WTC11 (cell line): ENCODE data around the gene MACROD2.

Source experiments
- E2F5 ChIP-seq: sonication (generic); formaldehyde crosslinking; IDR thresholded peaks from 2 replicates; pipeline ENCODE4 v1.8.1; 2022; ENCODE audit warnings: mild to moderate bottlenecking, moderate library complexity, missing genetic modification reagents
- FOXK1 ChIP-seq: sonication (generic); formaldehyde crosslinking; IDR thresholded peaks from 2 replicates; pipeline ENCODE4 v1.8.0; 2022; ENCODE audit warnings: mild to moderate bottlenecking, moderate library complexity, missing genetic modification reagents
- KAT7 ChIP-seq: sonication (generic); formaldehyde crosslinking; IDR thresholded peaks from 2 replicates; pipeline ENCODE4 v1.8.1; 2023; ENCODE audit warnings: missing genetic modification reagents, mild to moderate bottlenecking, borderline replicate concordance
- MXD4 ChIP-seq: fragments of 250-450 bp; sonication (Bioruptor Pico); IDR thresholded peaks from 2 replicates; pipeline ENCODE4 v1.8.0; 2021; ENCODE audit warnings: mild to moderate bottlenecking, moderate library complexity, borderline replicate concordance
- STAT6 ChIP-seq: sonication (generic); formaldehyde crosslinking; conservative IDR thresholded peaks from 2 replicates; pipeline ENCODE4 v1.8.1; 2023; ENCODE audit warnings: mild to moderate bottlenecking, low read depth, missing genetic modification reagents, moderate library complexity
- TCF7 ChIP-seq: sonication (generic); formaldehyde crosslinking; IDR thresholded peaks from 2 replicates; pipeline ENCODE4 v1.8.0; 2022; ENCODE audit warnings: mild to moderate bottlenecking, low read depth, missing genetic modification reagents, moderate library complexity
- TF ChIP-seq, protein P1 (sequence below): fragments of 200-600 bp; IDR thresholded peaks from 2 replicates; pipeline ENCODE4 v1.8.0; 2022; ENCODE audit warnings: antibody characterized with exemption

- no peak for TF ChIP-seq FOXK1 (CRISPR knock-in tag)
- TF ChIP-seq KAT7 (CRISPR knock-in tag), result no peak
- TF ChIP-seq, protein P1, sequence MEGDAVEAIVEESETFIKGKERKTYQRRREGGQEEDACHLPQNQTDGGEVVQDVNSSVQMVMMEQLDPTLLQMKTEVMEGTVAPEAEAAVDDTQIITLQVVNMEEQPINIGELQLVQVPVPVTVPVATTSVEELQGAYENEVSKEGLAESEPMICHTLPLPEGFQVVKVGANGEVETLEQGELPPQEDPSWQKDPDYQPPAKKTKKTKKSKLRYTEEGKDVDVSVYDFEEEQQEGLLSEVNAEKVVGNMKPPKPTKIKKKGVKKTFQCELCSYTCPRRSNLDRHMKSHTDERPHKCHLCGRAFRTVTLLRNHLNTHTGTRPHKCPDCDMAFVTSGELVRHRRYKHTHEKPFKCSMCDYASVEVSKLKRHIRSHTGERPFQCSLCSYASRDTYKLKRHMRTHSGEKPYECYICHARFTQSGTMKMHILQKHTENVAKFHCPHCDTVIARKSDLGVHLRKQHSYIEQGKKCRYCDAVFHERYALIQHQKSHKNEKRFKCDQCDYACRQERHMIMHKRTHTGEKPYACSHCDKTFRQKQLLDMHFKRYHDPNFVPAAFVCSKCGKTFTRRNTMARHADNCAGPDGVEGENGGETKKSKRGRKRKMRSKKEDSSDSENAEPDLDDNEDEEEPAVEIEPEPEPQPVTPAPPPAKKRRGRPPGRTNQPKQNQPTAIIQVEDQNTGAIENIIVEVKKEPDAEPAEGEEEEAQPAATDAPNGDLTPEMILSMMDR, result no peak
- no peak for TF ChIP-seq MXD4 (CRISPR knock-in tag)
- no peak for TF ChIP-seq TCF7 (CRISPR knock-in tag)
- no peak for TF ChIP-seq E2F5 (CRISPR knock-in tag)
- TF ChIP-seq STAT6 (CRISPR knock-in tag), result no peak
These were observed 574.3 kb downstream of the MACROD2 start for GRCh38 chr20:14569641-14570040.
